ENCODE measurements around the gene ATP2A3.

DNA sequence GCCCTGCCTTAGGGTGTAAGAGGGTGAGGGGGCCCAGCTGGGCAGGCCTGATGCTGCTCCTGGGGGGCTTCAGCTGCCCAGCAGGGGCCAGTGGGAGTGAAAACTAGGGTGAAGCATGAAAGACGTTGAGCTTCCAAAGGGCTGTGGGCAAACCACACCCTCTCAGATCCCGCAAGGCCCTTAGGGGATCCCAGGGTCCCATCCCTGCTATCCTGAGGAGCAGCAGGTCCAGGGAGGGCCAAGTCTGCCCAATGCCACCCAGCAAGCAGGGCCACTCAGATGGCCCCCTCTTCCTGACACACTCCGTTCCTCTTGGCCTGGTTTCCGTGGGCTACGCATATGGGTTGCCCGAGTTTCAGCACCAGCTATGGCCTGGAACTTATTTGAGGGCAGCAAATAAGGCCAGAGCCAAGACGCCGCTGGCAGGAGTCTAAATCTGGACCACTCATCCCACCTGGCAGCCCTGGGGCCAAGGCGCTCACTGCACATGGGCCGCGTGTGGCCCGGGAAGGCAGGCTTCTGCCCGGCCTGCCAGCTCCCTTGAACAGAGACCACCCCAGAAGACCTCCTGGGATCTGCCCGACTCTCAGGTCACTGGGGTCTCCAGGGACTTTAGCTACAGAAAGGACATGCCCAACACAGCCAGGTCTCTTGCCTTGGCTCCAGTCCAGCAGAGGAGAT lies 4.2 kb downstream of the ATP2A3 start:
- no peak for TF ChIP-seq CTCF (IDR thresholded peaks at IDR 0.05)
- TF ChIP-seq EZH2 (IDR thresholded peaks at IDR 0.05; ENCODE audit: borderline replicate concordance, insufficient read depth, low read depth, low read length, poor library complexity, severe bottlenecking) = no peak
